Daoy (cell line): Measurements from ENCODE around the gene MYOZ3. TPM values are rescaled to one million over a fixed set of nuclear protein-coding genes. Genes with fewer than 3 reads are reported as not detected.

Experiments used
- DNase-seq: peaks from one replicate; pipeline ENCODE4 v3.0.0-alpha.2; 2015; ENCODE audit warnings: low read depth
- total RNA-seq: library from RNA; depleted of rRNA; stranded (reverse); fragments of >200 nt; shearing (Covaris generic); gene quantifications from 2 replicates; pipeline ENCODE4 v1.2.3, GENCODE V29; 2014

MYOZ3 gene
- total RNA-seq, 1 experiment from 2014 or later: not detected

GRCh38 chr5:150642567-150642927 lies 18.5 kb upstream of the MYOZ3 start:
- DNase-seq: peak; percentile 95

DNA sequence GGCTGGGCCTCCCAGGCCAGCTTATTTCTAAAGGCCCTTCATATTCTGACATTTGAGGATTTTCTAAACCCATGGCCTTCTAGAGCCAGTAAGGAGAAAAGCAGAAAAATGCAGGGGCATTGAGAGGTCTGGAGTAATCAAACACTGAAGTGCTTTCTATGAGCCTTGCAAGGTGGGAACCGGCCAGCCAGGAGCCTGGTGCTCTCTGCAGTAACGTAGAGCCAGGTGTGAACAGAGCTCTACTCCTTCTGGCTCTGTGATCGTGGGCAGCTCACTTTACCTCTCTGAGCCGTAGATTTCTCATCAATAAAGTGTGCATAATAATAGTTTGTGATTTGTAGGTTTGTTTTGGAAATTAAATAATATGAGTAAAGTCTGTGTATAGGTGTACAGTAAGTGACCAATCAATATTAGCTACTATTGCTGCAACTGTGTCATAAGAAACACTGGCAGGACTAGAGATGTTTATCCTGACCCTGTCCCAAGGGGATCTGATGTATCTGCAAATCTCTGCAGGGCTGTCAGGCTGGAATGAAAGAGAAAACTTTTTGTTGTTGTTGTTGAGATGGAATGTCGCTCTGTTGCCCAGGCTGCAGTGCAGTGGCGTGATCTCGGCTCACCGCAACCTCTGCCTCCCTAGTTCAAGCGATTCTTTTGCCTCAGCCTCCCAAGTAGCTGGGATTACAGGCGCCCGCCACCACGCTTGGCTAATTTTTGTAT lies 17.9 kb upstream of the MYOZ3 start:
- no peak for DNase-seq

- no peak for DNase-seq
Observed at GRCh38 chr5:150644058-150644457, 17.0 kb upstream of the MYOZ3 start.

GRCh38 chr5:150644514-150644913 lies 16.5 kb upstream of the MYOZ3 start:
- peak; percentile 59 for DNase-seq

DNA sequence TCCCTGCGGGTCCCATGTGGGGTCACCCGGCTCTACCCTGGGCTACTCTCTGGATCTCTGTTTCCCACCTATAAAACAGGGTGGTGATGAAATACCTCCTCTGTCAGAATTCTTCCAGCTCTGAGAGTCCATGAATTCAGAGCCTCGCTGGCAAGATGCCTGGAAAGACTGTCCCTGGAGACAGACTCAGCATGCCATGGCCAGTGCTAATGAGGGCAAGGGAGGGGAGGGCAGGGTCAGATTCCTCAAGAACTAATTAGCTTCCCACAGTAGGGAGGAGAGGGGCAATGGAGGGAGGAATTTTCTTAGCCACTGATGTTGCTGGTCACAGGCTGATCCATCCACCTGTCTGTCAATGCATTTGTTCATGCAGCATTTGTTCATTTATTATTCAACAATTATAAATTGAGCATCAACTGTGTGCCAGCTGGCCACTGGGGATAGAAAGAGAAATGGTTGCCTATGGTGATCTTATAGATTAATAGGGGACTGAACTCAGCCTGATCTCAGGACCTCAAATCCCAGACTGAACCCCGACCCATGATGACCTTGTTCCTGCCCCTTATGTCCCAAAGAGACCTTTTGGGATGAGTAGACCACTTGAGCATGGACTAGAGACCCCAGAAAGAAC lies 15.9 kb upstream of the MYOZ3 start:
- peak; percentile 89 for DNase-seq

DNA sequence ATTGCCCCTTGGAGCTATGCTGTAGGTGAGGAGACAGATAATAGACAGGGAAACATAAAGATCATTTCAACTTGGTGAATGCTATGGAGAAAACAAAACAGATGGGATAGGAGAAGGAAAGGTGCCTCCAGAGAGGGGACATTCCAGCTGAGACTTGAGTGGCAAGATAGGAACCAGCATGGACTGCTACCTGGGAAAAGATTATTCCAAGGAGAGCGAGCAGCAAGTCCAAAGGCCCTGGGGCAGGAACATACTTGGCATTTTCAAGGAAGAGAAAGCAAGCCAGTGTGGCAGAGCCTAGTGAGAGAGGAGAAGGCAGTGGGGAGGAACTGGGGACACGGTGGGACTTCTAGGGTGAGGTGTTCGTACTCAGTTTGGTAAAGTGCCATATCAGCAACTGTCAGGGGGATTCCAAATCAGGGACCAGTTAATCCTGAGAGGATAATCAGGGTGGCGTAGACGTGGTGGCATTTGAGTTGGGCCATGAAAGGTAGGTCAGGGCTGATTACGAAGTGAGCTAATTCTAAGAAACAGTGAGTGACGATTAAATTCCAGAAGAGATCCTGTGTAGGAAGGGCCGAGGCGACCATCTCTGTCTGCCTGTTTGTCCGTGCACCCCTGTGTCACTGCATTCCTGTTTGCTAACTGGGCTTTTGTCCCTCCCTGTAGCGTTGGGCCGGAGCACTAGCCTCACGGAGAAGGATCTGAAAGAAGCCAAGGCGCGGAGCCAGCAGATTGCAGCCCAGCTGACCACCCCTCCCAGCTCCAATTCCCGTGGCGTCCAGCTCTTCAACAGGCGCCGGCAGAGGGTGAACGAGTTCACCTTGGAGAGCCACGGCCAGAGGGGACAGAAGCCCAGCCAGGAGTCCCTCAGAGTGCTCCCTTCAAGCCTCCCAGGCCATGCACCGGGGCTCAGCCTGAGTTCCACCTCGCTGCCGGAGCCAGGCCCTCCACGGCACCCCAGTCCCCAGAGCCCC lies 13.5 kb upstream of the MYOZ3 start:
- no peak for DNase-seq

DNA sequence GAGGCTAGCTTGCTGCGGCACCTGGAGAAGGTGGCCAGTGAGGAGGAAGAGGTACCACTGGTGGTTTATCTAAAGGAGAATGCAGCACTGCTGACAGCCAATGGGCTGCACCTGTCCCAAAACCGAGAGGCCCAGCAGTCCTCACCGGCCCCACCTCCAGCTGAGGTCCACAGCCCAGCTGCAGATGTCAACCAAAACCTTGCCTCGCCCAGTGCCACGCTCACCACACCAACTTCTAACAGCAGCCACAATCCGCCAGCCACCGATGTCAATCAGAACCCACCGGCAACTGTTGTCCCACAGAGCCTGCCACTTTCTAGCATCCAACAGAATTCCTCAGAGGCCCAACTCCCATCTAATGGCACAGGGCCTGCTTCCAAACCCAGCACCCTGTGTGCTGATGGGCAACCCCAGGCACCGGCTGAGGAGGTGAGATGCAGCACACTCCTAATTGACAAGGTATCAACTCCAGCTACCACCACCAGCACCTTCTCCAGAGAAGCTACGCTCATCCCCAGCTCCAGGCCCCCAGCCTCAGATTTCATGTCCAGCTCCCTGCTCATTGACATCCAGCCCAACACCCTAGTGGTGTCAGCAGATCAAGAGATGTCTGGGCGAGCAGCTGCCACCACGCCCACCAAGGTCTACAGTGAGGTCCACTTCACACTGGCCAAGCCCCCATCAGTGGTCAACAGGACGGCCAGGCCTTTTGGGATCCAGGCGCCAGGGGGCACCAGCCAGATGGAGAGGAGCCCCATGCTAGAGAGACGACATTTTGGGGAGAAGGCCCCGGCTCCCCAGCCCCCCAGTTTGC lies 12.6 kb upstream of the MYOZ3 start:
- DNase-seq: no peak

- no peak for DNase-seq
Observed at GRCh38 chr5:150649108-150650020, 11.7 kb upstream of the MYOZ3 start.

GRCh38 chr5:150650021-150651006 lies 10.7 kb upstream of the MYOZ3 start:
- no peak for DNase-seq

GRCh38 chr5:150651382-150651781 lies 9.7 kb upstream of the MYOZ3 start:
- DNase-seq: no peak

- DNase-seq: no peak
Observed at GRCh38 chr5:150651924-150652671, 9.0 kb upstream of the MYOZ3 start.

DNA sequence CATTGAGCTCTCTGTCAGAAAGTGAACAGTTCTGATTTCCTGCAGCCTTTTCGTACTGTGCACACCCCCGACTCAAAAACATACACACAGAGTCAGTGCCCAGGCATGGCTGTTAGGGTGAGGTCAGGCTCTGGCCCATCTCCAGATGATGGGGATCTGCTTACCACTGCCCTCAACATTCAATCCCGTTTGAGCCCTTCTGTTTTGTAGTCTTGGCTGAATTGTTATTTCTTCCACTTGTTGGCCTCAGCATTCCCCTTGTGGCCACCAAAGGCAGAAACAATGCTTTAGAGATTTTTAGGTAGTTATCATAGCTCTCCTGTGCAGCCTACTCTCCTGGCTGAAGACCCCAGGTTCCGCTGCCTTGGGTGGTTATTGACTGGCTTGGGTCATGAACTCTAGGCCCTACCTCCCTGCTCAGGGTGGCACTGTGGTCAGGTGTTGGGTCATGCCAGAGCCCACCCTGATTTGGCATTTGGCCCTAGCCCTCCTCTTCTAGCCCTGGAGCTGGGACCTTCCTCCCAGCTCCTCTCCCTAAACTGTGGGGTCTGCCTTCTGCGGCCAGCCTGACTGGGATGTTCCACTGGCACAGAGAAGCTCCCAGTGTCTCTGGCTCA lies 7.8 kb upstream of the MYOZ3 start:
- DNase-seq: peak; percentile 57

DNA sequence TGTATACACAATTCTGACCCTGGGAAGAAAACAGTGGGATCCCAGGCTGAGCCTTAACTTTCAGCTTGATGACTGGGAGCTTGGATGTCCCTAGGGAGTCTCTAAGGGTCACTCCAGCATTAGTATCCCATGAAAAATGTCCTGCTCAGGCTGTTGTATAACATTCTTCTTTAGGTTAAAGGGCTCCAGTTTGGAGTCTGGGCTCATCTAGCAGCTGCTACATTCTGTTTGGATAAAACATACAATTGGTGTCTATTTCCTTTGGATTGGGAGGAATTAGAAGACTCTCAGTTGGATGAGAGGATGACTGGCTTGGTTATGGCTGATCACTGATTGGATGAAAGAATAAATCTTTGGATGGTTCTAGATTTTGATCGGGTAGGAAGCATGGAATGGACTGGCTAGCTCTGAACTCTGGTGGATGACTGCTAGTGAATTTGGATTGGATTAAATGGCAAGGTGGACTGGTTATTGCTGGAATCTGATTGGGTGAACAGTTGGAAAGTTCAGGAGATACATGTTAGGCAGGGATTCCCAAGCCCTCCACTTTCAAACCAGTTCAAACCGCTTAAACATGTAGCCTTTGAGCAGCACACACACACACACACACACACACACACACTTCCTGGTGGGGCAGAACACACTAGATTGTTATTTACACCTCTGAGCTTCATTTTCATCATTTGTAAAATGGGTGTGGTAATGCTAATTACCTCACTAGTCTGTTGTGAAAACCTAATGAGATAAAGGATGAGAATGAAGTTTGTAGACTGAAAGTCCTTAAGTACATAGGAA lies 7.1 kb upstream of the MYOZ3 start:
- no peak for DNase-seq

DNA sequence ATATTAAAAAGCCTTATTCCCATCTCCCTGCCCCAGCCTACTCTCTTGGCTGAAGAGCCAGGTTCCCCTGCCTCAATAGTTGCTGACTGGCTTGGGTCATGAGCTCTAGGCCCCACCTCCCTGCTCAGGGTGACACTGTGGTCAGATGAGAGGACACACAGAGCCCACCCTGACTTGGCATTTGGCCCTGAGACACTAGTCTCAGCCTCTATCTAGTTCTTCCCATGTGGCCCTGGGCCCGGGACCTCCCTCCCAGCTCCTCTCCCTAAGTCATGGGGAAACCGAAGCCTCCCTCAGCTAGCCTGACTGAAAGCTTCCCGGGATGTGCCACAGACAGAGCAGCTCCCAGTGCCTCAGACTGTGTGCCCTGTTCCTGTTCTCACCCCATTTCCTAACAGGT lies 5.8 kb upstream of the MYOZ3 start:
- DNase-seq: no peak

GRCh38 chr5:150656191-150657132 lies 4.6 kb upstream of the MYOZ3 start:
- DNase-seq: peak; percentile 82

DNA sequence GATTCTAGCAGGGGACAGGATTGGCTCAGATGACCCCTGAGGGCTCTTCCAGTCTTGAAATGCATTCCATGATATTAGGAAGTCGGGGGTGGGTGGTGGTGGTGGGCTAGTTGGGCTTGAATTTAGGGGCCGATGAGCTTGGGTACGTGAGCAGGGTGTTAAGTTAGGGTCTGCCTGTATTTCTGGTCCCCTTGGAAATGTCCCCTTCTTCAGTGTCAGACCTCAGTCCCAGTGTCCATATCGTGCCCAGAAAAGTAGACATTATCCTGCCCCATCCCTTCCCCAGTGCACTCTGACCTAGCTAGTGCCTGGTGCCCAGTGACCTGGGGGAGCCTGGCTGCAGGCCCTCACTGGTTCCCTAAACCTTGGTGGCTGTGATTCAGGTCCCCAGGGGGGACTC lies 2.9 kb upstream of the MYOZ3 start:
- no peak for DNase-seq
